ENCODE measurements around the gene CSDE1.

- TF ChIP-seq, protein P1, sequence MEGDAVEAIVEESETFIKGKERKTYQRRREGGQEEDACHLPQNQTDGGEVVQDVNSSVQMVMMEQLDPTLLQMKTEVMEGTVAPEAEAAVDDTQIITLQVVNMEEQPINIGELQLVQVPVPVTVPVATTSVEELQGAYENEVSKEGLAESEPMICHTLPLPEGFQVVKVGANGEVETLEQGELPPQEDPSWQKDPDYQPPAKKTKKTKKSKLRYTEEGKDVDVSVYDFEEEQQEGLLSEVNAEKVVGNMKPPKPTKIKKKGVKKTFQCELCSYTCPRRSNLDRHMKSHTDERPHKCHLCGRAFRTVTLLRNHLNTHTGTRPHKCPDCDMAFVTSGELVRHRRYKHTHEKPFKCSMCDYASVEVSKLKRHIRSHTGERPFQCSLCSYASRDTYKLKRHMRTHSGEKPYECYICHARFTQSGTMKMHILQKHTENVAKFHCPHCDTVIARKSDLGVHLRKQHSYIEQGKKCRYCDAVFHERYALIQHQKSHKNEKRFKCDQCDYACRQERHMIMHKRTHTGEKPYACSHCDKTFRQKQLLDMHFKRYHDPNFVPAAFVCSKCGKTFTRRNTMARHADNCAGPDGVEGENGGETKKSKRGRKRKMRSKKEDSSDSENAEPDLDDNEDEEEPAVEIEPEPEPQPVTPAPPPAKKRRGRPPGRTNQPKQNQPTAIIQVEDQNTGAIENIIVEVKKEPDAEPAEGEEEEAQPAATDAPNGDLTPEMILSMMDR (IDR thresholded peaks at IDR 0.05; ENCODE audit: insufficient read depth, low read length, poor library complexity, severe bottlenecking), result no peak
- no peak for TF ChIP-seq EZH2phosphoT487 (conservative IDR thresholded peaks at IDR 0.05; ENCODE audit: low read length)
Measured at GRCh38 chr1:114771992-114772391, 14.2 kb upstream of the CSDE1 start.

Measured in SU-DHL-6 (cell line).